Stimulated activated CD8-positive, alpha-beta memory T cell treated with anti-CD3 and anti-CD28 coated beads, Interleukin-12 subunit alpha, Interleukin-12 subunit beta, amount 100 ng/mL, for 24 hours (primary cell): ENCODE results near the gene CSPG5.

Experiments
- DNase-seq: peaks from one replicate; pipeline ENCODE4 v3.0.0-alpha.2; 2020; ENCODE audit errors: extremely low read depth

Gene CSPG5

GRCh38 chr3:47578691-47579632 lies at the start of gene CSPG5:
Gene CSPG5 (minus strand): TSS chr3:47578865. CDS start chr3:47578693, 172 bp downstream.
- no peak for DNase-seq

- no peak for DNase-seq
Observed at GRCh38 chr3:47628426-47628825, 49.8 kb upstream of the CSPG5 start.

GRCh38 chr3:47622671-47623461 lies 44.2 kb upstream of the CSPG5 start:
- no peak for DNase-seq

- no peak for DNase-seq
Observed at GRCh38 chr3:47617086-47618010, 38.7 kb upstream of the CSPG5 start.

GRCh38 chr3:47614788-47615187 lies 36.1 kb upstream of the CSPG5 start:
- DNase-seq = no peak

GRCh38 chr3:47613722-47614121 lies 35.1 kb upstream of the CSPG5 start:
- no peak for DNase-seq

GRCh38 chr3:47612879-47613278 lies 34.2 kb upstream of the CSPG5 start:
- DNase-seq = no peak

GRCh38 chr3:47612178-47612577 lies 33.5 kb upstream of the CSPG5 start:
- no peak for DNase-seq

GRCh38 chr3:47611576-47611975 lies 32.9 kb upstream of the CSPG5 start:
- no peak for DNase-seq

GRCh38 chr3:47610583-47610982 lies 31.9 kb upstream of the CSPG5 start:
- DNase-seq = no peak

- DNase-seq = no peak
Observed at GRCh38 chr3:47607335-47607734, 28.7 kb upstream of the CSPG5 start.

- no peak for DNase-seq
Observed at GRCh38 chr3:47606165-47606564, 27.5 kb upstream of the CSPG5 start.

GRCh38 chr3:47605652-47606051 lies 27.0 kb upstream of the CSPG5 start:
- DNase-seq = no peak

- DNase-seq = no peak
Observed at GRCh38 chr3:47604145-47604544, 25.5 kb upstream of the CSPG5 start.

- no peak for DNase-seq
Observed at GRCh38 chr3:47603332-47603731, 24.7 kb upstream of the CSPG5 start.

GRCh38 chr3:47601281-47601680 lies 22.6 kb upstream of the CSPG5 start:
- DNase-seq = no peak

- no peak for DNase-seq
Observed at GRCh38 chr3:47594792-47595191, 16.1 kb upstream of the CSPG5 start.

- DNase-seq = no peak
Observed at GRCh38 chr3:47592066-47592795, 13.6 kb upstream of the CSPG5 start.

- DNase-seq = no peak
Observed at GRCh38 chr3:47590216-47590615, 11.6 kb upstream of the CSPG5 start.

- DNase-seq = no peak
Observed at GRCh38 chr3:47588587-47588986, 9.9 kb upstream of the CSPG5 start.

GRCh38 chr3:47588053-47588452 lies 9.4 kb upstream of the CSPG5 start:
- no peak for DNase-seq
